GM21825 (cell line): Measurements from ENCODE around the gene CYP4F22.
A peak's percentile ranks its signal among the peaks of the same experiment; 100 is the strongest.
"Not testable (repeated sequence)": the region's sequence is repeated elsewhere in the genome, so short reads cannot be mapped to it uniquely, and the experiment has no call there.

ENCODE experiments used
- ATAC-seq: cut with Tn5 transposase; IDR thresholded peaks from one replicate; pipeline ENCODE4 v1.9.1; 2021; ENCODE audit warnings: mild to moderate bottlenecking, moderate library complexity; ENCODE audit not compliant: unreplicated experiment

The CYP4F22 gene

GRCh38 chr19:15508035-15508710, at the start of gene CYP4F22:
Gene CYP4F22, plus strand, starts transcription at chr19:15508525. Its CDS starts 16,812 bp downstream, at chr19:15525337.
- ATAC-seq, result no peak

GRCh38 chr19:15461694-15462093, 46.6 kb upstream of the CYP4F22 start:
- ATAC-seq, result no peak

- ATAC-seq, result no peak
Measured at GRCh38 chr19:15463861-15464371, 44.4 kb upstream of the CYP4F22 start.

- no peak for ATAC-seq
Measured at GRCh38 chr19:15464394-15465385, 43.6 kb upstream of the CYP4F22 start, which contains the start of gene RASAL3. Gene RASAL3, minus strand, starts transcription at chr19:15464544. Its CDS starts 186 bp downstream, at chr19:15464358.

DNA sequence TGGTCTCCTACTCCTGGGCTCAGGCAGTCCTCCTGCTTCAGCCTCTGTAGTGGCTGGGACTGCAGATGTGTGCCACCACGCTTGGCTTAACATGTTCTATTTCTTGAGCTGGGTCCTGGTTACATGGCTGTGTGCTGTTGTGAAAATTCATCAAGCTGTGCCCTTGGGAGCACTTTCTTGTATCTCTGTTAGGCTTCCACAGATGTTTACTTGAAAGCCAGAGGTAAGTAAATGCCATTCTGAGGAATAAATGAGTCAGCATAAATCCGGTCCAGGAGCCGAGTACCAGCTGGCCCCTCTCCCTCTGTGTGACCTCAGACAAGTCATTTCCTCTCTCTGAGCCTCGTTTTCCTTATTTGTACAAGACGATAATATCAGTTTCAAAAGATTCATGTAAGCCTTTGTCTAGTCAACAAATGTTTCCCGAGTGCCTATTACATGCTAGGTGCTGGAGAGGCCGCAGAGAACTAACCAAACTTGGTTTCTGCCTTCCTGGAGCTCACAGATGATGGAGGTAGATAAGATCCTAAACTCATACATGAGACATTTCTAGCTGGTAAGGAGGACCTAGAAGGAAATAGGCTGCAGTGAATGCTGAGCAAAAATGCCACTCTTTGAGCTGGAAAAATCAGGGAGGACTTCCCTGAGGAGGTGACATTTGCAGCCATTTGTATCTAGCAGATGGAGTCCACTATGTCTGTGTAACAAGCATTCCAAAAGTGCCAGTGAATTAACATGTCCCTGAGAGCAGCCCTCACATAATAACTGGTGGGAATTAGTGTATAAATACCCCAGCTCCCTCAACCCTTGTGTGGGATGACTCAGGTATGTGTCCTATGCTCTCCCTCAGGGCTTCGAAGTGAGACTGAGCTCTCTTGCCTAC, 41.2 kb upstream of the CYP4F22 start:
- peak; percentile 51 for ATAC-seq

DNA sequence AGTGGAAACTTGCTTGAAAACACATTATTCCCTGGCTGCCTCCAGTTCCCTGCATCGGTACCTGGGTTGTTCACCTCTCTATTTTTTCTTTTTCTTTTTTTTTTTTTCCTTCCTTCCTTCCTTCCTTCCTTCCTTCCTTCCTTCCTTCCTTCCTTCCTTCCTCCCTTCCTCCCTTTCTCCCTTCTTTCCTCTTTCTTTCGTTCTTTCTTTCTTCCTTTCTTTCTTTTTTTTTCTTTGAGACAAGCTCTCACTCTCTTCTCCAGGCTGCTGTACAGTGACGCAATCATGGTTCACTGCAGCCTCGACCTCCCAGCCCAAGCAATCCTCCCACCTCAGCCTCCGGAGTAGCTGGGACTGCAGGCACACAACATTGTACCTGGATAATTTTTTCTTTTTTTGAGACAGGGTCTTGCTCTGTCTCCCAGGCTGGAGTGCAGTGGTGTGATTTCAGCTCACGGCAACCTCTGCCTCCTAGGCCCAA, 40.6 kb upstream of the CYP4F22 start:
- ATAC-seq, result no peak

- ATAC-seq, result no peak
Measured at GRCh38 chr19:15468675-15469512, 39.4 kb upstream of the CYP4F22 start.

- no peak for ATAC-seq
Measured at GRCh38 chr19:15469513-15470297, 38.6 kb upstream of the CYP4F22 start.

- ATAC-seq, result no peak
Measured at GRCh38 chr19:15471639-15472101, 36.7 kb upstream of the CYP4F22 start.

- not testable (repeated sequence) for ATAC-seq
Measured at GRCh38 chr19:15473821-15474220, 34.5 kb upstream of the CYP4F22 start.

GRCh38 chr19:15475169-15475568, 33.2 kb upstream of the CYP4F22 start:
- no peak for ATAC-seq

- no peak for ATAC-seq
Measured at GRCh38 chr19:15475611-15476010, 32.7 kb upstream of the CYP4F22 start.

- no peak for ATAC-seq
Measured at GRCh38 chr19:15476325-15476724, 32.0 kb upstream of the CYP4F22 start.

DNA sequence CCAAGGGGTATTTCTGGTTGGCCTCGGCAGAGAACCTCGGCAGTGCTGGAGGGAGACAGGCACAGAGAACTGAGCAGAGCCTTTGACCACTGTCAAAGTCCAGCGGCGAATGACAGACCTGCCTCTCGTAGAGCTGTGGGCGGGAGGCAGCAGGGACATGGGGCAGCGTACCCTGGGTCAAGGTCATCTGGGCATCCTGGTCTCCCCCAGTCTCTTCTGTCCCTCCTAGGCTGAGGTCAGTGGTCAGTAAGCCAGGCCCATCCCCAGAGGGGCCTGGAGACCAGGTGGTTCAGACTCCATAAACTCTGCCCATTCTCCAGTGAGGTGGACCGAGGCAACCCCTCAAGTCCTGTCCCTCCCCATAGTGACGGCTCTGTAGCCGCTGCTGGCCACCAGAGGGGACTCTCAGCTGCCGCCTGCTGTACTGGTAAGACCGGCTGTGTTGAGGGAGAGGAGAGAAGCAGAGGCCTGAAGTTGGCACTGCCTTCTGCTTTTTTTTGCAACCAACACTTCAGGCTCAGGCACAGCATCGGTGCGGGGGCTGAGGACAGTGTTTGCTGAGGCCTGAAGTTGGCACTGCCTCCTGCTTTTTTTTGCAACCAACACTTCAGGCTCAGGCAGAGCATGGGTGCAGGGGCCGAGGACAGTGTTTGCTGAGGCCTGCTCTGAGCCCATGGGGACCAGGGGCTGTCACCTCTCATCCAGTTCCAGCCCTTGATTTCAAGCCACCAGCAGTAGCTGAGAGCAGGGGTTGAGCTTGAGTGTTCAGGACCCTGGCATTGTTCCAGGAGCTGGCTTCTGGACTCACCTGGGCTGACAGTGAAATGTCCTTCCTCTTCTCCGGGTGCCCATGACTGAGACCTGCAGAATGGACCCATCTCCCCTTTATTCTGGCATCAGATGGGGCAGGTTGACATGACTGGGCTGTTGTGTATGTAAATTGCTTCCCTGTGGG, 28.7 kb upstream of the CYP4F22 start, which contains the start of gene PGLYRP2:
Gene PGLYRP2, minus strand, starts transcription at position 111 of the 955 bp plus-strand sequence. CDS start 130 bp downstream, outside the sequence.
- no peak for ATAC-seq

GRCh38 chr19:15480996-15481395, 27.3 kb upstream of the CYP4F22 start:
- not testable (repeated sequence) for ATAC-seq

- ATAC-seq, result not testable (repeated sequence)
Measured at GRCh38 chr19:15485768-15486167, 22.6 kb upstream of the CYP4F22 start.

GRCh38 chr19:15487038-15487437, 21.3 kb upstream of the CYP4F22 start:
- ATAC-seq, result no peak
